ENCODE data around the gene C1GALT1C1L. TPM values are rescaled to one million over a fixed set of nuclear protein-coding genes. Genes with fewer than 3 reads are reported as not detected.
"Not testable (repeated sequence)": the region's sequence is repeated elsewhere in the genome, so short reads cannot be mapped to it uniquely, and the experiment has no call there.

Gene C1GALT1C1L
- total RNA-seq, 2 experiments from 2014 or later, result not detected

GRCh38 chr2:43636621-43637020 lies 39.6 kb downstream of the C1GALT1C1L start:
- H3K27ac Mint-ChIP-seq, result peak overlapping the region; percentile 42
- CTCF ChIA-PET, result interaction anchor here (0.7 to 1.4 kb wide), 3 partner anchors 28 to 60 kb away, joined by 3 to 4 read pairs (median 3); no protein-coding TSS in a partner anchor
- no peaks in the 10 kb centered on the region for H3K36me3 Mint-ChIP-seq (ENCODE audit: low read depth)
- no peak for DNase-seq
- H3K4me3 Mint-ChIP-seq, result peak overlapping the region; percentile 77
- POLR2A ChIA-PET, result interaction anchor here (1.0 to 1.4 kb wide), 4 partner anchors 39 to 826 kb away, joined by 3 to 4 read pairs (median 3); partner anchors contain the start of gene THADA
- no peaks in the 10 kb centered on the region for H3K9me3 Mint-ChIP-seq
- H3K4me1 Mint-ChIP-seq, result peaks cover 13% of the 10 kb centered on the region
- H3K27me3 Mint-ChIP-seq, result peaks cover 51% of the 10 kb centered on the region

- H3K36me3 Mint-ChIP-seq (ENCODE audit: low read depth); H3K9me3 Mint-ChIP-seq; H3K4me3 Mint-ChIP-seq; DNase-seq; H3K27ac Mint-ChIP-seq: not testable (repeated sequence)
- peaks cover 13% of the 10 kb centered on the region for H3K4me1 Mint-ChIP-seq
- ChIA-PET POLR2A (interaction anchor here (1.1 to 1.2 kb wide), 2 partner anchors 39 to 826 kb away, joined by 3 read pairs; no protein-coding TSS in a partner anchor), CTCF (interaction anchor here (1.3 to 1.4 kb wide), 2 partner anchors 59 kb away, joined by 3 to 4 read pairs; no protein-coding TSS in a partner anchor)
- peaks cover 56% of the 10 kb centered on the region for H3K27me3 Mint-ChIP-seq
These were observed 40.1 kb downstream of the C1GALT1C1L start for GRCh38 chr2:43636153-43636552.

- Mint-ChIP-seq H3K36me3 (ENCODE audit: low read depth) (no peaks in the 10 kb centered on the region), H3K4me3 (no peak overlapping the region), H3K9me3 (no peaks in the 10 kb centered on the region), H3K27ac (no peak overlapping the region), H3K27me3 (peaks cover 63% of the 10 kb centered on the region), H3K4me1 (peaks cover 13% of the 10 kb centered on the region)
- DNase-seq, result no peak
- POLR2A ChIA-PET, result no interaction called here
- CTCF ChIA-PET, result interaction anchor here (0.7 to 1.3 kb wide), 2 partner anchors 28 to 57 kb away, joined by 3 to 4 read pairs; no protein-coding TSS in a partner anchor
These were observed 41.5 kb downstream of the C1GALT1C1L start for GRCh38 chr2:43634604-43635306.

- CTCF ChIA-PET, result no interaction called here
- Mint-ChIP-seq H3K36me3 (ENCODE audit: low read depth) (no peaks in the 10 kb centered on the region), H3K9me3 (no peaks in the 10 kb centered on the region), H3K4me1 (peaks cover 8% of the 10 kb centered on the region), H3K4me3 (no peak overlapping the region), H3K27me3 (peaks cover 63% of the 10 kb centered on the region), H3K27ac (no peak overlapping the region)
- POLR2A ChIA-PET, result no interaction called here
- no peak for DNase-seq
These were observed 44.5 kb downstream of the C1GALT1C1L start for GRCh38 chr2:43631618-43632317.

Other genes starting within 250 kb of the C1GALT1C1L start
- gene THADA, start 80.4 kb downstream of the C1GALT1C1L start, total RNA-seq, result 10 to 100 TPM; 21.6 to 25.8 TPM
- gene PLEKHH2, start 39.2 kb downstream of the C1GALT1C1L start, total RNA-seq, result under 1 TPM; 0.35 to 0.48 TPM
- gene DYNC2LI1, start 97.6 kb upstream of the C1GALT1C1L start, total RNA-seq, result 1 to 10 TPM; 4.9 to 6.9 TPM
- not detected for gene ABCG5, start 162.4 kb upstream of the C1GALT1C1L start, total RNA-seq
- gene ABCG8, start 162.5 kb upstream of the C1GALT1C1L start, total RNA-seq, result not detected

Data from activated CD4-positive, alpha-beta memory T cell treated with anti-CD3 and anti-CD28 coated beads, Interleukin-2, amount 10 ng/mL, durations not matched to agents 7 days and 5 days (primary cell).